Stimulated activated naive CD8-positive, alpha-beta T cell treated with anti-CD3 and anti-CD28 coated beads, Interleukin-15, amount 100 ng/mL, for 72 hours (primary cell): Measurements from ENCODE around the gene MAGI2.
"Not testable (repeated sequence)": the region's sequence is repeated elsewhere in the genome, so short reads cannot be mapped to it uniquely, and the experiment has no call there.

Experiments used
- ATAC-seq: fragments of 150-1000 bp; cut with Tn5 transposase; 2 replicates; pipeline ENCODE4 v1.10.0; 2021; ENCODE audit warnings: mild to moderate bottlenecking, moderate library complexity
- DNase-seq, 2 donors: peaks; one replicate each; pipeline ENCODE4 v3.0.0; 2021 to 2022
- H3K27ac Mint-ChIP-seq, 2 donors: one replicate each; pipeline ENCODE4 v1.8.0; 2022; ENCODE audit warnings: mild to moderate bottlenecking in 2 of 2, mixed read lengths in 2 of 2, moderate library complexity in 2 of 2
- H3K27me3 Mint-ChIP-seq: one replicate; pipeline ENCODE4 v1.8.0; 2022; ENCODE audit warnings: mixed read lengths
- H3K4me1 Mint-ChIP-seq: one replicate; pipeline ENCODE4 v1.8.0; 2022; ENCODE audit warnings: mild to moderate bottlenecking, mixed read lengths
- H3K4me3 Mint-ChIP-seq, 2 donors: one replicate each; pipeline ENCODE4 v1.8.0; 2022; ENCODE audit warnings: mild to moderate bottlenecking in 2 of 2, mixed read lengths in 2 of 2, moderate library complexity in 1 of 2
- H3K9me3 Mint-ChIP-seq, 2 donors: one replicate each; pipeline ENCODE4 v1.8.0; 2022; ENCODE audit warnings: mixed read lengths in 2 of 2

MAGI2 gene

GRCh38 chr7:79011921-79012320, 441.5 kb downstream of the MAGI2 start:
- DNase-seq (no peak), ATAC-seq (no peak)
- Mint-ChIP-seq H3K27me3 (no peaks in the 10 kb centered on the region), H3K27ac (peak overlapping the region in 1 of 2 donors; percentile 14), H3K4me1 (no peaks in the 10 kb centered on the region), H3K4me3 (no peak overlapping the region), H3K9me3 (peaks cover 13% of the 10 kb centered on the region in 2 donors)

- Mint-ChIP-seq H3K4me1 (no peaks in the 10 kb centered on the region), H3K4me3 (no peak overlapping the region), H3K27me3 (no peaks in the 10 kb centered on the region), H3K9me3 (peaks cover 0 to 7% of the 10 kb centered on the region in 2 donors), H3K27ac (no peak overlapping the region)
- DNase-seq: no peak
- ATAC-seq: no peak
These were observed 443.8 kb downstream of the MAGI2 start for GRCh38 chr7:79009647-79010046.

- Mint-ChIP-seq H3K27ac (no peak overlapping the region), H3K27me3 (no peaks in the 10 kb centered on the region), H3K4me1 (no peaks in the 10 kb centered on the region), H3K9me3 (peaks cover 0 to 11% of the 10 kb centered on the region in 2 donors), H3K4me3 (no peak overlapping the region)
- DNase-seq: no peak
- no peak for ATAC-seq
These were observed 444.7 kb downstream of the MAGI2 start for GRCh38 chr7:79008786-79009185.

- Mint-ChIP-seq H3K4me3 (no peak overlapping the region), H3K27me3 (no peaks in the 10 kb centered on the region), H3K9me3 (no peaks in the 10 kb centered on the region), H3K27ac (no peak overlapping the region), H3K4me1 (no peaks in the 10 kb centered on the region)
- no peak for DNase-seq
- no peak for ATAC-seq
These were observed 457.5 kb downstream of the MAGI2 start for GRCh38 chr7:78996013-78996412.

GRCh38 chr7:78993341-78993740, 460.1 kb downstream of the MAGI2 start:
- Mint-ChIP-seq H3K4me3 (no peak overlapping the region), H3K4me1 (no peaks in the 10 kb centered on the region), H3K27ac (no peak overlapping the region), H3K27me3 (no peaks in the 10 kb centered on the region), H3K9me3 (no peaks in the 10 kb centered on the region)
- ATAC-seq (no peak), DNase-seq (no peak)

- Mint-ChIP-seq H3K4me3 (no peak overlapping the region), H3K27ac (no peak overlapping the region), H3K9me3 (peaks cover 10 to 11% of the 10 kb centered on the region in 2 donors), H3K4me1 (no peaks in the 10 kb centered on the region), H3K27me3 (no peaks in the 10 kb centered on the region)
- DNase-seq: no peak
- no peak for ATAC-seq
These were observed 468.0 kb downstream of the MAGI2 start for GRCh38 chr7:78985509-78985908.

GRCh38 chr7:78983483-78983882, 470.0 kb downstream of the MAGI2 start:
- Mint-ChIP-seq H3K4me1 (no peaks in the 10 kb centered on the region), H3K9me3 (peaks cover 15 to 17% of the 10 kb centered on the region in 2 donors), H3K4me3 (no peak overlapping the region), H3K27ac (no peak overlapping the region), H3K27me3 (no peaks in the 10 kb centered on the region)
- ATAC-seq: no peak
- DNase-seq: no peak

- ATAC-seq (no peak), DNase-seq (no peak)
- peaks cover 0 to 8% of the 10 kb centered on the region in 2 donors for H3K9me3 Mint-ChIP-seq
- no peaks in the 10 kb centered on the region for H3K27me3 Mint-ChIP-seq
- H3K4me1 Mint-ChIP-seq: no peaks in the 10 kb centered on the region
- H3K4me3 Mint-ChIP-seq: no peak overlapping the region
- no peak overlapping the region for H3K27ac Mint-ChIP-seq
These were observed 483.0 kb downstream of the MAGI2 start for GRCh38 chr7:78970440-78970916.

- Mint-ChIP-seq H3K9me3 (peaks cover 0 to 8% of the 10 kb centered on the region in 2 donors), H3K27me3 (no peaks in the 10 kb centered on the region), H3K4me1 (no peaks in the 10 kb centered on the region), H3K4me3 (no peak overlapping the region), H3K27ac (no peak overlapping the region)
- ATAC-seq (no peak), DNase-seq (no peak)
These were observed 484.5 kb downstream of the MAGI2 start for GRCh38 chr7:78968951-78969350.

- not testable (repeated sequence) for H3K4me3 Mint-ChIP-seq, DNase-seq, H3K27ac Mint-ChIP-seq, ATAC-seq, H3K9me3 Mint-ChIP-seq, H3K4me1 Mint-ChIP-seq, H3K27me3 Mint-ChIP-seq
These were observed 485.9 kb downstream of the MAGI2 start for GRCh38 chr7:78967561-78967960.

- no peak overlapping the region for H3K27ac Mint-ChIP-seq
- H3K27me3 Mint-ChIP-seq: no peaks in the 10 kb centered on the region
- no peak for ATAC-seq
- no peak overlapping the region for H3K4me3 Mint-ChIP-seq
- DNase-seq: no peak
- peaks cover 0 to 8% of the 10 kb centered on the region in 2 donors for H3K9me3 Mint-ChIP-seq
- no peaks in the 10 kb centered on the region for H3K4me1 Mint-ChIP-seq
These were observed 486.4 kb downstream of the MAGI2 start for GRCh38 chr7:78967046-78967445.

GRCh38 chr7:78959477-78959876, 494.0 kb downstream of the MAGI2 start:
- ATAC-seq (no peak), DNase-seq (no peak)
- Mint-ChIP-seq H3K27me3 (no peaks in the 10 kb centered on the region), H3K4me3 (no peak overlapping the region), H3K27ac (no peak overlapping the region), H3K4me1 (no peaks in the 10 kb centered on the region), H3K9me3 (peaks cover 0 to 5% of the 10 kb centered on the region in 2 donors)

- no peak for ATAC-seq
- Mint-ChIP-seq H3K27me3 (no peaks in the 10 kb centered on the region), H3K27ac (no peak overlapping the region), H3K4me1 (no peaks in the 10 kb centered on the region), H3K9me3 (peaks cover 0 to 5% of the 10 kb centered on the region in 2 donors), H3K4me3 (no peak overlapping the region)
- no peak for DNase-seq
These were observed 498.1 kb downstream of the MAGI2 start for GRCh38 chr7:78955329-78955728.

GRCh38 chr7:78953726-78954363, 499.6 kb downstream of the MAGI2 start:
- no peak overlapping the region for H3K27ac Mint-ChIP-seq
- no peak for ATAC-seq

GRCh38 chr7:78953090-78953489, 500.4 kb downstream of the MAGI2 start:
- no peak for DNase-seq
- Mint-ChIP-seq H3K9me3 (peaks cover 0 to 5% of the 10 kb centered on the region in 2 donors), H3K4me1 (no peaks in the 10 kb centered on the region), H3K4me3 (no peak overlapping the region), H3K27me3 (no peaks in the 10 kb centered on the region), H3K27ac (no peak overlapping the region)
- no peak for ATAC-seq

More at GRCh38 chr7:78953726-78954363, 499.6 kb downstream of the MAGI2 start:
- no peak for DNase-seq
- H3K9me3 Mint-ChIP-seq: peaks cover 0 to 5% of the 10 kb centered on the region in 2 donors
- H3K4me3 Mint-ChIP-seq: no peak overlapping the region
- H3K27me3 Mint-ChIP-seq: no peaks in the 10 kb centered on the region
- H3K4me1 Mint-ChIP-seq: no peaks in the 10 kb centered on the region

GRCh38 chr7:78939669-78940068, 513.8 kb downstream of the MAGI2 start:
- no peak overlapping the region for H3K4me3 Mint-ChIP-seq
- peaks cover 4 to 6% of the 10 kb centered on the region in 2 donors for H3K9me3 Mint-ChIP-seq
- H3K27me3 Mint-ChIP-seq: no peaks in the 10 kb centered on the region
- no peak for ATAC-seq
- no peak for DNase-seq
- H3K4me1 Mint-ChIP-seq: no peaks in the 10 kb centered on the region
- no peak overlapping the region for H3K27ac Mint-ChIP-seq

GRCh38 chr7:78924581-78924980, 528.9 kb downstream of the MAGI2 start:
- no peak for DNase-seq
- no peaks in the 10 kb centered on the region for H3K27me3 Mint-ChIP-seq
- no peaks in the 10 kb centered on the region for H3K4me1 Mint-ChIP-seq
- no peak overlapping the region for H3K27ac Mint-ChIP-seq
- no peaks in the 10 kb centered on the region for H3K9me3 Mint-ChIP-seq
- no peak for ATAC-seq
- no peak overlapping the region for H3K4me3 Mint-ChIP-seq
